ENCODE data around the gene TRAK1. TPM values are rescaled to one million over a fixed set of nuclear protein-coding genes. Genes with fewer than 3 reads are reported as not detected.
A peak's percentile ranks its signal among the peaks of the same experiment; 100 is the strongest.
"Not testable (repeated sequence)": the region's sequence is repeated elsewhere in the genome, so short reads cannot be mapped to it uniquely, and the experiment has no call there.

TRAK1 gene
- total RNA-seq, 1 donor from 2014 or later = 21.2 TPM

GRCh38 chr3:42096796-42097565 is 5.8 kb downstream of the TRAK1 start:
- peak in 1 of 2 donors; percentile 50 for DNase-seq (ENCODE audit: low read depth in 2 of 2)

GRCh38 chr3:42097566-42097946 is 6.4 kb downstream of the TRAK1 start:
- DNase-seq (ENCODE audit: low read depth in 2 of 2) = peak in 1 of 2 donors; percentile 37

- DNase-seq (ENCODE audit: low read depth in 2 of 2) = peak in 1 of 2 donors; percentile 34
Measured at GRCh38 chr3:42098171-42098570, 7.0 kb downstream of the TRAK1 start.

- no peak for DNase-seq (ENCODE audit: low read depth in 2 of 2)
Measured at GRCh38 chr3:42099020-42099765, 8.0 kb downstream of the TRAK1 start.

GRCh38 chr3:42101048-42101447 is 9.9 kb downstream of the TRAK1 start:
- peak; percentile 49 to 84 for DNase-seq (ENCODE audit: low read depth in 2 of 2)

GRCh38 chr3:42101481-42101880 is 10.3 kb downstream of the TRAK1 start:
- DNase-seq (ENCODE audit: low read depth in 2 of 2) = no peak

- DNase-seq (ENCODE audit: low read depth in 2 of 2) = peak in 1 of 2 donors; percentile 34
Measured at GRCh38 chr3:42102571-42102970, 11.4 kb downstream of the TRAK1 start.

- DNase-seq (ENCODE audit: low read depth in 2 of 2) = not testable (repeated sequence)
Measured at GRCh38 chr3:42103921-42104665, 12.9 kb downstream of the TRAK1 start.

GRCh38 chr3:42105994-42106393 is 14.8 kb downstream of the TRAK1 start:
- not testable (repeated sequence) for DNase-seq (ENCODE audit: low read depth in 2 of 2)

GRCh38 chr3:42106646-42107045 is 15.5 kb downstream of the TRAK1 start:
- peak; percentile 76 to 86 for DNase-seq (ENCODE audit: low read depth in 2 of 2)

- no peak for DNase-seq (ENCODE audit: low read depth in 2 of 2)
Measured at GRCh38 chr3:42110631-42111030, 19.5 kb downstream of the TRAK1 start.

GRCh38 chr3:42114130-42114725 is 23.1 kb downstream of the TRAK1 start:
- no peak for DNase-seq (ENCODE audit: low read depth in 2 of 2)

GRCh38 chr3:42115215-42115614 is 24.1 kb downstream of the TRAK1 start:
- no peak for DNase-seq (ENCODE audit: low read depth in 2 of 2)

- no peak for DNase-seq (ENCODE audit: low read depth in 2 of 2)
Measured at GRCh38 chr3:42115946-42116345, 24.8 kb downstream of the TRAK1 start.

GRCh38 chr3:42116466-42116865 is 25.3 kb downstream of the TRAK1 start:
- no peak for DNase-seq (ENCODE audit: low read depth in 2 of 2)

- peak; percentile 40 to 51 for DNase-seq (ENCODE audit: low read depth in 2 of 2)
Measured at GRCh38 chr3:42117175-42118008, 26.2 kb downstream of the TRAK1 start.

- DNase-seq (ENCODE audit: low read depth in 2 of 2) = peak; percentile 76 to 90
Measured at GRCh38 chr3:42118762-42119361, 27.7 kb downstream of the TRAK1 start.

- peak; percentile 81 to 86 for DNase-seq (ENCODE audit: low read depth in 2 of 2)
Measured at GRCh38 chr3:42119561-42120355, 28.6 kb downstream of the TRAK1 start.

GRCh38 chr3:42120866-42121265 is 29.7 kb downstream of the TRAK1 start:
- peak; percentile 42 to 43 for DNase-seq (ENCODE audit: low read depth in 2 of 2)
